ENCODE data around the gene FOXP1.

The FOXP1 gene

GRCh38 chr3:71142441-71143161, 440.9 kb downstream of the FOXP1 start:
- Mint-ChIP-seq H3K4me1 (peaks cover 5% of the 10 kb centered on the region), H3K36me3 (ENCODE audit: low read depth) (peaks cover 8% of the 10 kb centered on the region), H3K27me3 (ENCODE audit: low read depth) (no peaks in the 10 kb centered on the region), H3K27ac (no peak overlapping the region), H3K9me3 (no peaks in the 10 kb centered on the region), H3K4me3 (no peak overlapping the region)
- no peak for TF ChIP-seq CTCF (IDR thresholded peaks at IDR 0.05; ENCODE audit: unreplicated experiment in 3 of 3)

- peaks cover 11% of the 10 kb centered on the region for H3K4me1 Mint-ChIP-seq
- peak overlapping the region in 1 of 3 experiments; percentile 63 for H3K27ac Mint-ChIP-seq
- peaks cover 5% of the 10 kb centered on the region for H3K36me3 Mint-ChIP-seq (ENCODE audit: low read depth)
- H3K9me3 Mint-ChIP-seq, result no peaks in the 10 kb centered on the region
- H3K4me3 Mint-ChIP-seq, result no peak overlapping the region
- H3K27me3 Mint-ChIP-seq (ENCODE audit: low read depth), result no peaks in the 10 kb centered on the region
- no peak for TF ChIP-seq CTCF (IDR thresholded peaks at IDR 0.05; ENCODE audit: unreplicated experiment in 3 of 3)
These were observed 443.1 kb downstream of the FOXP1 start for GRCh38 chr3:71140477-71140876.

- H3K9me3 Mint-ChIP-seq, result no peaks in the 10 kb centered on the region
- H3K4me3 Mint-ChIP-seq, result no peak overlapping the region
- H3K36me3 Mint-ChIP-seq (ENCODE audit: low read depth), result peaks cover 4% of the 10 kb centered on the region
- H3K4me1 Mint-ChIP-seq, result peaks cover 19% of the 10 kb centered on the region
- no peaks in the 10 kb centered on the region for H3K27me3 Mint-ChIP-seq (ENCODE audit: low read depth)
- peak overlapping the region in 1 of 3 experiments; percentile 19 for H3K27ac Mint-ChIP-seq
- TF ChIP-seq CTCF (IDR thresholded peaks at IDR 0.05; ENCODE audit: unreplicated experiment in 3 of 3), result no peak
These were observed 444.0 kb downstream of the FOXP1 start for GRCh38 chr3:71139496-71139895.

GRCh38 chr3:71138410-71138809, 445.1 kb downstream of the FOXP1 start:
- Mint-ChIP-seq H3K36me3 (ENCODE audit: low read depth) (peaks cover 4% of the 10 kb centered on the region), H3K27me3 (ENCODE audit: low read depth) (no peaks in the 10 kb centered on the region), H3K27ac (no peak overlapping the region), H3K9me3 (no peaks in the 10 kb centered on the region), H3K4me3 (no peak overlapping the region), H3K4me1 (peaks cover 29% of the 10 kb centered on the region)
- no peak for TF ChIP-seq CTCF (IDR thresholded peaks at IDR 0.05; ENCODE audit: unreplicated experiment in 3 of 3)

- Mint-ChIP-seq H3K27me3 (ENCODE audit: low read depth) (no peaks in the 10 kb centered on the region), H3K4me1 (peaks cover 47% of the 10 kb centered on the region), H3K27ac (peak overlapping the region in 1 of 3 experiments; percentile 29), H3K9me3 (no peaks in the 10 kb centered on the region), H3K36me3 (ENCODE audit: low read depth) (no peaks in the 10 kb centered on the region), H3K4me3 (no peak overlapping the region)
- no peak for TF ChIP-seq CTCF (IDR thresholded peaks at IDR 0.05; ENCODE audit: unreplicated experiment in 3 of 3)
These were observed 447.3 kb downstream of the FOXP1 start for GRCh38 chr3:71136276-71136675.
